Colon (tissue), 2 donors: Measurements from ENCODE around the gene SHROOM4.

Experiments used
- FAIRE-seq: peaks from 2 replicates; lab custom pipeline; 2012; peaks lifted over from hg19 to GRCh38; lab: Jason Lieb, UNC
- donor health status: control.
- donor health status: control.

The SHROOM4 gene, protein sequence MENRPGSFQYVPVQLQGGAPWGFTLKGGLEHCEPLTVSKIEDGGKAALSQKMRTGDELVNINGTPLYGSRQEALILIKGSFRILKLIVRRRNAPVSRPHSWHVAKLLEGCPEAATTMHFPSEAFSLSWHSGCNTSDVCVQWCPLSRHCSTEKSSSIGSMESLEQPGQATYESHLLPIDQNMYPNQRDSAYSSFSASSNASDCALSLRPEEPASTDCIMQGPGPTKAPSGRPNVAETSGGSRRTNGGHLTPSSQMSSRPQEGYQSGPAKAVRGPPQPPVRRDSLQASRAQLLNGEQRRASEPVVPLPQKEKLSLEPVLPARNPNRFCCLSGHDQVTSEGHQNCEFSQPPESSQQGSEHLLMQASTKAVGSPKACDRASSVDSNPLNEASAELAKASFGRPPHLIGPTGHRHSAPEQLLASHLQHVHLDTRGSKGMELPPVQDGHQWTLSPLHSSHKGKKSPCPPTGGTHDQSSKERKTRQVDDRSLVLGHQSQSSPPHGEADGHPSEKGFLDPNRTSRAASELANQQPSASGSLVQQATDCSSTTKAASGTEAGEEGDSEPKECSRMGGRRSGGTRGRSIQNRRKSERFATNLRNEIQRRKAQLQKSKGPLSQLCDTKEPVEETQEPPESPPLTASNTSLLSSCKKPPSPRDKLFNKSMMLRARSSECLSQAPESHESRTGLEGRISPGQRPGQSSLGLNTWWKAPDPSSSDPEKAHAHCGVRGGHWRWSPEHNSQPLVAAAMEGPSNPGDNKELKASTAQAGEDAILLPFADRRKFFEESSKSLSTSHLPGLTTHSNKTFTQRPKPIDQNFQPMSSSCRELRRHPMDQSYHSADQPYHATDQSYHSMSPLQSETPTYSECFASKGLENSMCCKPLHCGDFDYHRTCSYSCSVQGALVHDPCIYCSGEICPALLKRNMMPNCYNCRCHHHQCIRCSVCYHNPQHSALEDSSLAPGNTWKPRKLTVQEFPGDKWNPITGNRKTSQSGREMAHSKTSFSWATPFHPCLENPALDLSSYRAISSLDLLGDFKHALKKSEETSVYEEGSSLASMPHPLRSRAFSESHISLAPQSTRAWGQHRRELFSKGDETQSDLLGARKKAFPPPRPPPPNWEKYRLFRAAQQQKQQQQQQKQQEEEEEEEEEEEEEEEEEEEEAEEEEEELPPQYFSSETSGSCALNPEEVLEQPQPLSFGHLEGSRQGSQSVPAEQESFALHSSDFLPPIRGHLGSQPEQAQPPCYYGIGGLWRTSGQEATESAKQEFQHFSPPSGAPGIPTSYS (N-terminal part only)

DNA sequence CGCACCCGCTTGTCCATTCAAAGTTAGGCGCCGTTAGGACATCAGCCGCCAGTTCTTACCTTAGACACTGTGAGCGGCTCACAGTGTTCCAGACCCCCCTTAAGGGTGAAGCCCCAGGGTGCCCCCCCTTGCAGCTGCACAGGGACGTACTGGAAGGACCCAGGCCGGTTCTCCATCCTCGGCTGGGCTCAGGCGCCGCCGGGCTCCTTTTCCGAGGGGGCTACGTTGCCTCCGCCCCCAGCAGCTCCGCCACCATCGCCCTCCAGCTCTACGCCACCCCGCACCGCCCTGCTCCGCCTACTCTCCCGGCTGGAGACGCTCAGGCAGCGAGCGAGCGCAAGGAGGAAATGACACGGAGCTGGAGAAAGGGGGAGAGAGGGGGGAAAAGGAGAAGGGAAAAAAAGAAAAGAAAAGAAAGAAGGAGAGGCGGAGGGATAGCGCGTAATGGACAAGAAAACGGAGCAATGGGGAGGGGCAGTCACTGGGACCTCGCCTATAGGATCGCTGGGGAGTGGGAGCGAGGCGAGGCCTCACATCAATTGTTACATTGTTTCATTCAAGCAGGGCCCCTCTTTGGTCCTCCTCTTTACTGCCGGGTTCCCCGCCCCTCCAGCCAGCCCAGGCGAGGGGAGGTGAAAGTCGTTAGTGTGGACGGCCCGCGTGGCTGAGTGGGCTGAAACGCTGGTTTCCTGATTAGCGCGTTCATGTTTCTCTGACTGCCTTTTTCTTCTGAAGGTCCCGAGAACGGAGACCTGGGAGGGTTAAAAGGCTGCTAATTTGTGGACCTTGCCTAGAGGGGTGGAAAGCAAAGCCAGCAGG is at the start of gene SHROOM4:
Gene SHROOM4 (minus strand): TSS at position 352 of the 819 bp plus-strand sequence. CDS start 176 bp downstream, at position 176.
- no peak for FAIRE-seq

DNA sequence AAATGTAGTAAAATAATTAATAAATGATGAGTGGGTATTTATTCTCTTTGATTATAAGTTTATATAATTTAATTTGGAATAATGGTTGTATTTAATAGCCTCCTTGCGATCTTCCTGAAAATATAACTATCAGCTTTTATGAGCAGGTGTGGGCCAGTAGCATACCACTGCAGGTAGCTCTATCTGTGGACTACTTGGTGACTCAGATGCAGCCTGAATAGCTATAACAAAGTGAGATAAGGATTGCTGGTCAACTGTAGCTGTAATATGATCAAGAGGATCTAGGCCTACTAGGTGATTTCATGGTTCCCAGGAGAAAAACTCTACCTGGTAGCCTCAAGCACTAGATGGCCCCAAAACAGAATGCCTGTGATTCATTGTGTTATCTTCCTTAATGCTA is 49.5 kb upstream of the SHROOM4 start:
- peak; percentile 24 for FAIRE-seq

DNA sequence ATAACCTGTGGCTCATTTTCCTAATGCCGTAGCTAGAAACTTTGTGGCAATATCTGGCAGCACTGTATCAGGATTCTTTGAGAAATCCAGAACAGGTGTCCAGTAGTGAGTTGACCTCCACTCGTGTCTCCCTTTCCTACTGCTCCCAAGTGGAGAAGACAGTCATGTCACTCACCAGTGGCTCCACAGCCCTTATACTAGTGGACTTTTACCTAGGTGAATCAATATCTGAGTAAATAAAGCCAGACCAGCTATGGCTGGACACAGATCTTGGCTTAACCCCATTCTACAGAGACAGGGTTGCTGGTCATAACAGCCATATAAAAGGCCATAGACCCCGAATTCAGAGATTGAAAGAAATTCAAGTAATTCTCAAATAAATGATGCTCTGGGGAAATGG is 46.5 kb upstream of the SHROOM4 start:
- FAIRE-seq: no peak

DNA sequence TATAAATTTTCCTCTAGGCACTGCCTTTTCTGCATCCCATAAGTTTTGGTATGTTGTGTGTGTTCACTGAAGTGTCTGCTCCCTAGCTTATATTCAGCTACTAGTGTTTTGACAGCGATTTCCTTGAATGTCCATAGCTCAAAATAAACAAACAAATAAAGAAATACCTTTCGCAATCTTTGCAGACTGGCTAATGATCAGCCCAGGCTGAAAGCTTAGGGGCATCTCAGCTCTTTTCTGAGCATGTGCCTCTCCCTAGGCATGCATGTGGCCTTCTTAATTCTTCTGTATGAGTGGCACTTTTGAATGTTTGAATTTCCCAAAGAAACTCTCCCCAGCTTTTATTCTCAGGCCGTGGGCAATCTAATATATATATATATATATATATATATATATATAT is 44.6 kb upstream of the SHROOM4 start:
- FAIRE-seq: no peak

DNA sequence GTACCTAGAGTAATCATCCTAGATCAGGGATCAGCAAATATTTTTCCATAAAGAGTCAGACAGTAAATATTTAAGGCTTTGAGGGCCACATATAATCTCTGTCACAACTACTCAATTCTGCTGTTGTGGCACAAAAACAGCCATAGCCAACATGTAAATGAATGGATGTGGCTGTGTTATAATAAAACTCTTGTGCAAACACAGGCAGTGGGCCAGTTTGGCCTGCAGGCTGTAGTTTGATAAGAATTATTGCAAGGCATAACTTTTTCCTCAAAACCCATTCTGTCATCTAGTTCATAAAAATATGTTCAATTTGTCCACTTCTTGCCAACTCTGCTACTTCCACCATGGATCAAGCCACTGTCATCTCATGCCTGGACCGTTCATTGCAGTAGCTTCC is 39.4 kb upstream of the SHROOM4 start:
- FAIRE-seq: no peak

DNA sequence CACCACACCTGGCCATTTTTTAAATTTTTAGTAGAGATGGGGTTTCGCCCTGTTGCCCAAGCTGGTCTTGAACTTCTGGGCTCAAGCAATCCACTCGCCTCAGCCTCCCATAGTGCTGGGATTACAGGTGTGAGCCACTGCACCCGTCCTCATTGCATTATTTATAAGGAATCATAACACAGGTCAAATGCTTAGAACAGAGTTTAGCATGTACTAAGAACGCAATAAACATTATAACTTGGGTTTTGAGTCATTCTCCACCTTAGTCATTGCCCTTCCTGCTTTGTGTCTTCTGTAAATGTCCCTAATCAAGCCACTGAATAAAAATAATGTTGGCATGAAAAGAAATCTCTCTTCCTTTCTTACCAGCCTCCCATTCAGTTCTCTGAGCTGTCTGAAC is 38.5 kb upstream of the SHROOM4 start:
- no peak for FAIRE-seq

DNA sequence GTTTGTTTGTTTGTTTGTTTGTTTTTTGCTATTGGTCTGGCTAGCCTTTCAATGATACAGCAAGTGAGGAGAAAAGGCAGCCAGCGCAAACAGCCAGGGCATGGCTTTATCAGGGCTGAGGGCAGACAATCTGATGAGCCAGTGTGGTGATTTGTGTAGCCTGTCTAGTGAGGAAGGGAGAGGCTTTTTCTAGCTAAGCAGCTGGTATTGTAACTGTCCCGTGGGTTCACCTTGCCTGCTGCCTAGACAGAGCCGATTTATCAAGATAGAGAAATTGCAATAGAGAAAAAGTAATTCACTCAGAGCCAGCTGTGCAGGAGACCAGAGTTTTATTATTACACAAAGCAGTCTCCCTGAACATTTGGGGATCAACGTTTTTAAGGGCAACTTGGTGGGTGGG is 28.2 kb upstream of the SHROOM4 start:
- FAIRE-seq: no peak

DNA sequence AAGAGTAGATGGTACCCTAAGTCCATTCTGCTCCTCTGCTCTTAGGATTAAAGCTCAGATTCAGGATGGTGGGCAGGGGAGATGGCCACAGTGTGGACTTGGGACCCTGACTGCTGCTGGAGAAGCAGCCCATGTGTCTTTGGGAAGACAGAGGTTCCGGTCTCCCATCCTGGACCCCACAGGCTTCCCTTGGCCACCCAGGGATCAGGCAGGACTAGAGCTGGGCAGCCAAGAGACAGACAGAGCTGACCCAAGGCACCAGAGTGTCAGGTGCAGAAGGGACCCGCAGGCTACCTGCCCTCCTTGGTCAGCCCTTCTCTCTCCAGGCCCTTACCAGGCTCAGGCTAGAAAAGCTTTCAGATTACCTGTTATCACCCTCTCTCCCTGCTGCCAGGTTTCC is 25.7 kb upstream of the SHROOM4 start:
- no peak for FAIRE-seq

DNA sequence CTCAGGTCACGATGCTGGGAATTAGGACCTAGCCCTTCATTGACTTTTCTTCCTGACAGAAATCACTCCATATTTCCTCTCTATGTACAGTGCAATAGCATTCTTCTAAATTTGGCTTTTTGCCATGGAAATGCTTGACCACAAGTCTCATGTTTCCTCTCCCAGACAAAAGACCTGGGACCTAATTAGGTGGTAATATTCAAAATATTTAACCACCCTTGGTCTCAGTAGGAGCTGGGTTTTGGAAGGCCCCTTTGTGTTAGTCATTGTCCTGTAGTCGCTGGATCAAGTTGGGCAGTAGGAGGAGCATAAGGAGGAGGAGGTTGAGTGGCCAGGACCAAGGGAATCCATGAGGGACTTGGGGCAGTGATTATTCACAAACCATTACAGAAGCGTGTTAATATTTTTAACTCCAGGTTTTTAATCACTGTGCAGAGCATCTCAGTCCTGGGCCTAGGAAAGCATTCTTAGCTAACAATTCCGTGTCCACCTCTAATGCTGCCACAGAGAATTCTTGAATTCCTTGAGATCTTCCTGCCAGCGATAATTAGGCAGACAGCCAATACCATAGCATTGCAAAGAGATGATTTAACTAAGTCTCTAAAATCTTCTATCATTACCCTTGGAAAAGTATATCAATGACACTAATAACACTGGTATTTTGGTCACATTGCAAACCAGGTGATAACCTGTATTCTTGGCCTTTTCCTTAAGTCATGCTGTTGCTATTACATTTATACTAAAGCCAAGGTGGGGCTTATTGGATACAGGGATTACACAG is 25.0 kb upstream of the SHROOM4 start:
- FAIRE-seq: no peak

DNA sequence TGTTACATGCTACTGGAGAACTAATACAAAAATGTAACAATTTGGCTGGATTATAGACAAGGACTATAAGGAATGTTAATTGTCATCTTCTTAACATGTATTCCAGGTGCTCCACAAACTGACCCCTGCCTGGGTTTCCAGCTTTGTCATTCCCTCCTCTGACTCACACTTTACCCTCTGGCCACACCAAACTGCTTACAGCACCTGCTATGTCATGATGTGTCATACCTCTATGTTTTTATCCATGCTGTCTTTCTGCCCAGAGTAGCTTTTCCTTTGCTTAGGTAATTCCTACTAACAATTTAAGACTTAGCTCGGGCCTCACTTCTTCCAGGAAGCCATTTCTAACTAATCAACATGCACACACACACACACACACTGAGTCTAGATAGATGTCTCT is 14.0 kb upstream of the SHROOM4 start:
- no peak for FAIRE-seq

DNA sequence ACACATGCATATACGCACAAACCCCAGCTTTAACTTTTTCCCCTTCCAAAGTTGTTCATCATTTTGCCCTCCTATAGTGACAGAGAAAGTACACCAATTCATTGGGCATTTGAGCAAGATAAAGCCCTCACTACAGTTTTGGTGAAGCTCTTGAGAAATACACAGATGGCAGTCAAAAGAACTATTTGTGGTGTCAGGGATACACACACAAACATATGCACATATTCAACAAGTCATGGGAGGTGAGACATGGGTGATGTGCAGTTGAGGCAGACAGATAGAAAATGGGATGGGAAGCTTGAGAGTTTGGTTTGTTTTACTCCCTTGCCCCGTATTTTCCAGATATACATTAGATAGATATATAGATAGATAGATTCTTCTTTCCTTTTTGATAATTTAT is 11.8 kb upstream of the SHROOM4 start:
- no peak for FAIRE-seq

DNA sequence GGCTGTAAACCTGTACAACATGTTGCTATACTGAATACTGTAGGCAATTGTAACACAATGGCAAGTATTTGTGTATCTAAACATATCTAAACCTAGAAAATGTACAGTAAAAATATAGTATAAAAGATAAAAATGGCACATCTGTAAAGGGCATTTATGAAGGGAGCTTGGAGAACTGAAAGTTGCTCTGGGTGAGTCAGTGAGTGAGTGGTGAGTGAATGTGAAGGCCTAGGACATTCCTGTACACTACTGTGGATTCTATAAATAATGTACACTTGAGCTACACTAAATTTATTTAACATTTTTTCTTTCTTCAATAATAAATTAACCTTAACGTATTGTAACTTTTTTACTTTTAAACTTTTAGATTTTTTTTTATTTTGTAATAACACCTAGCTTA is 5.0 kb upstream of the SHROOM4 start:
- peak; percentile 96 for FAIRE-seq

DNA sequence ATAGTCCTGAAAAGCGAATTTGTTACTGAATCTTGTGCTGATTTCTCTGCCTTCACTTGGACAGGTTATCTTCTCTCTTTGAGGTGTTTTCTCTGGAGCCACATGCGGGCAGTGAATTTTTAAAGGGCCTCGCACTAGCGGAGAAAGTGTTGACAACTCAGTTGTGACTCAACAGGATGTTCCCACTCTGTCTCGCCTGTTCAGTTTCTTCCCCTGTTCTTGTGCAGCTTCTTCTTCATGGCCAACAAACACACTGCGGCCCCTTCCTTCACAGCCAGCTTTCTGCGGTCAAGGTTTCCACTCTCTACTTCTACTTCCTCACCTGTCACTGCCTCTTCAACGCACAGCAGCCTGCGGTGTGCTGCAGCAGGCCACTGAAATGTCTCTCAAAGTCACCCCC is 1.1 kb upstream of the SHROOM4 start:
- FAIRE-seq: no peak

DNA sequence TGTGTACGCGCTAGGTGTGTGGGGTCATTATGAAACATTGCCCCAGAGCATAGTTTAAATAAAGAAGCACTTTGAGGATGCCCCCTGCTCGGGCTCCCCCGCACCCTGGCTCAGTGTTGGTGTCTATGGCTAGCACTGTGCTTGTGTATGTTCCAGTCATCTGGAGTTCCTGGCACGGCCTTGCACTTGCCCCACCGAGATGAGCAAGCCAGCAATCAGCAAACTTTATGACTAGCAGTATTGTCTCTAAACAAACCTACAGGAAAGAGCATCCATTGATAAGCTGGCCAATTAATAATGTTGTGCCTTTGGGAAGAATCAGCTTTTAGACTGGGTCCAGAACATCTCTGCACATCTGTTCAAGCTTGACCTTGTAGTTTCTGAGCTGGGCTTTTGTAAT is 707 bp upstream of the SHROOM4 start:
- no peak for FAIRE-seq

DNA sequence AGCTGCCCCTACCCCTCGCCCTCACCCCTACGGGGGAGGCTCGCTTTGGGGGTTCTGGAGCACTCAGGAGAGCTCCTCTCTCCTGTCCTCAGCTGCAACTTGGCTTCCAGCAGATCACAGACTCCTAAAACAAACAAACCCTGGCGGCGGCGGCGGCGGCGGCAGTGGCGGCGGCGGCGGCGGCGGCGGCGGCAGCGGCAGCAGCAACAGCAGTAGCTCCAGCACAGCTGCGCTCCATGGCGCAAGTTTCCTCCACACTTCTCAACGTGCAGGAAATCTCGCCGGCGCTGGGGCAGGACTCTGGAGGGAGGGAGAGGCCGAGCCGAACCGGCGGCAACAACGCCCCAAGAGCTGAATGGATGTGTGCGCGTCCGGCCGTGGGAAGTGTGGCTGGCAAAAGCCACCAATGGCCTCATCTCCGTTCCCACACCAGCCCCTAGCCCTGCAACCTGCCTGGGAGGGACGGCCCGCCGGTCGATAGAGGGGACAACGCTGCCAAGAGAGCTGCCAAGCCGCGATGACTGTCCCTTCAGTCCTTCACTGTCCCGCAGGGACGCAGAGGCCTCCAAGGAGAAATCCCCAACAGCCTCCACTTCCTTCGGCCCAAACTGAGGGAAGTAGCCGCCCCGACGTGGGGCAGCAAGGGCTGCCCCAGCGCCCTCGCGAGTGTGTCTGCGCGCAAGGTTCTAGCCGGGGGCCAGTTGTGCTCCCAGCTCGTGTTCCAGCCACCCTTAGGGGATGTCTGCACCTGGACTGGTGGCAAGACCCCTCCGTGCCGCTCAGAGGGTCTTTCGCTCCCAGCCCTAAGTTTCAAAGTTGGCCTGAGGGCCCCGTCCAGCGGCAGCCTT is 775 bp downstream of the SHROOM4 start:
- no peak for FAIRE-seq

DNA sequence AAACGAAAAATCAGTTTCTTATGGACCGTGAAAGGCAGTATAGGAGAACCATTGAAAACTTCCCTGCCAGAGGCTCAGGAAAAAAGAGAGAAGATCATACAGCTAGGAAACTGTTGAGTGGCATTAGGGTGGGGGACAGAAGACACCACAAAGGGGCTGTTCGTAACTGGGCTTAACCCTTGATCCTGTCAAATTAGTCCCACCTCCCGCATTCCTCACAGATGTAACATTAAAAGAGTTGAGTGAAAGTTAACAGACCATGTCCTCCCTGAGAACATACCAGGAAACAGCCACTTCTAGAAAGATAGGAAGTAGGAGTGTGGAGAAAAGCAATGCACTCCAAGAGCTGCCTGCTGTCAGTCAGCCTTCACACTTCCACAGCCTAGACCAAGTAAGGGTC is 8.7 kb downstream of the SHROOM4 start:
- no peak for FAIRE-seq

DNA sequence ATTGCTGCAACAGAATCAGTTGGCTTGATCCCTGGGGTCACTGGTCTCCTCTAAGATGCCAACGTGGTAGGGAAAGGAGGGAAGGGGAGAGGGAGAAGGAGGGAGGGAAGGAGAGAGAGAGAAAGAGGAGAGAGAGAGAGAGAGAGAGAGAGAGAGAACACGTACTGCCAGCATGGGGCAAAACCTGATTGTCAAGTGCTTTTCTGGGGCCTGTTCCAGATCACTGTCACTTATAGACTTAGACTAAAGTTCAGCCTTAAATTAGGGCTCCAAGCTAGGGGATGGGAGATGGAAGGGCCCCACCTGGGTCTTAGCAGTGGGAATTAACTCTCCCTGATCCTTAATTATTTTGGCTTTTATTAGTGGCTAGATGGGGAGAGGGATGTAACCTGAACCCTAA is 12.9 kb downstream of the SHROOM4 start:
- FAIRE-seq: no peak

DNA sequence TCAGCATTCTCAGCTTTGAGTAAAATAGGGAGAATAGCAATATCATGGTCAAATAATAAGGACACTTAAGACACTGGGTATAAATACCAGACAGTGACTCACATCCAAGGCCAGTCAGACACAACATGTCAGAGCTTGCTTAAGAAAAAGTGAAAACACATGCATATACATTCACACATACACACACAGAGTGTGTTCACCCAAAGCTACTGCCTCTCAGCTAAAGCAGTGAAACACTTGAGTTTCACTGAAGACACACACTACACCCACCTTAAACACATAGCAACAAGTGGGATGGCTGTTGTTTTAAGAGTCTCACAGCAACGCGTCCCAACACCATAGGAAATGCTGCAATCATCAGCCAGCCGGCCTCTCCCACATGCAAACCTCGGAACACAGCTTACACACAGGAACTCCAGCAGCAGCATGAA is 14.4 kb downstream of the SHROOM4 start:
- FAIRE-seq: no peak

DNA sequence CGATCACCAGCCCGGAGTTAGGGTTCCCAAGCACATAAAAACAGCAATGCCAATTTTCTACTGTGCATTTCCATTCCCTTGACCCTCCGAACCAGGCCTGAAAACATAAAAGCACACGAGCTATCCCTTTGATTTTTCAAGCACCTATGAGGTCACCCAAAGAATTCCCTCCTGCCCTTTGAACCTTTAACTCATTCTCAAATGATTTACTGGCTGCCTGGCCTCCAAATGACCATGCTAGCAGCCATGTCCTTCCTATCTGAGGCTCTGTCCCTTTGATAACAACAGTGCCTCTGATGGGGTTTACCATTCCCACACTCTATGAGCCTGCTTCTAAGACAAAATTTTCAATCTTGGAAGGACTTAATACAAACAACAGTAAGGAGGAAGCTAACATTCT is 15.2 kb downstream of the SHROOM4 start:
- FAIRE-seq: no peak

DNA sequence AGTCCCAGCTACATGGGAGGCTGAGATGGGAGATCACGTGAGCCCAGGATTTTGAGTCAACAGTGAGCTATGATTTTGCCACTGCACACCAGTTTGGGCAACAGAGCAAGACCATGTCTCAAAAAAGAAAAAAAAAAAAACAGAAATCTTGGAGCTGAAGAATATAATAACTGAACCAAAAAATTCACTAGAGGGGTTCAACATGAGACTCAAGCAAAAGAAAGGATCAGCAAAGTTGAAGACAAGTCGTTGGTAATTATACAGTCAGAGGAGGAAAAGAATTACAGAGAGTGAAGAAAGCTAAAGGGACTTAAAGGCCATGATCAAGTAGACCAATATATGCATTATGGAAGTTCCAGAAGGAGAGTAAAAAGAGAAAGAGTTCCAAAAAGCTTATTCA is 26.9 kb downstream of the SHROOM4 start:
- no peak for FAIRE-seq
